COLO668 (cell line): ENCODE data around the gene RGPD8.

Experiments
- DNase-seq: peaks from one replicate; lab custom pipeline; 2025; ENCODE audit not compliant: unreplicated experiment; lab: John Stamatoyannopoulos, UW

The RGPD8 gene

GRCh38 chr2:112335600-112335999 lies 97.8 kb downstream of the RGPD8 start:
- DNase-seq: no peak

GRCh38 chr2:112332123-112332696 lies 101.2 kb downstream of the RGPD8 start:
- no peak for DNase-seq

GRCh38 chr2:112322919-112323318 lies 110.5 kb downstream of the RGPD8 start:
- DNase-seq: no peak

GRCh38 chr2:112321375-112322320 lies 111.8 kb downstream of the RGPD8 start:
- DNase-seq: no peak
